Measurements from ENCODE around the gene MSL3B.

Gene MSL3B

GRCh38 chr2:233845301-233846060 is 22.7 kb downstream of the MSL3B start:
- Histone ChIP-seq H3K9me3 (ENCODE audit: control insufficient read depth, insufficient read depth, low read depth, low read length) (no peaks in the 10 kb centered on the region), H3K27ac (ENCODE audit: low read length) (no peak overlapping the region), H3K27me3 (ENCODE audit: control insufficient read depth, insufficient read depth, low read length) (no peaks in the 10 kb centered on the region), H3K36me3 (ENCODE audit: control insufficient read depth, insufficient read depth, low read length) (peaks cover 48% of the 10 kb centered on the region), H3K4me3 (ENCODE audit: low read depth in 2 of 2, low read length in 2 of 2) (no peak overlapping the region), H3K4me1 (ENCODE audit: control insufficient read depth, insufficient read depth, low read length) (peaks cover 6% of the 10 kb centered on the region; the same call in 1 of the 2 replicates)
- CTCF ChIA-PET, result no interaction called here
- ATAC-seq (no peak), DNase-seq (ENCODE audit: low read depth, low spot score) (no peak)
- no TSS peak for BruUV-seq (replicated peaks)
- POLR2A ChIA-PET, result no interaction called here
- in situ Hi-C loops (cut with HindIII; ENCODE audit: low pct_unique_long_range_greater_than_20kb, low sequenced_read_pairs) (no loop called here), intact Hi-C loops (cut with micrococcal nuclease; ENCODE audit: unreplicated experiment) (no loop called here)
- TF ChIP-seq TCF7L2 (IDR thresholded peaks at IDR 0.05; ENCODE audit: low read depth, low read length) (no peak), SIN3A (IDR thresholded peaks at IDR 0.05; ENCODE audit: borderline replicate concordance, insufficient read depth, low read depth, low read length) (no peak), REST (IDR thresholded peaks at IDR 0.05; ENCODE audit: insufficient read depth in 1 of 2, low read depth in 2 of 2, low read length in 1 of 2) (no peak), CTCF (IDR thresholded peaks at IDR 0.05) (no peak), POLR2AphosphoS5 (IDR thresholded peaks at IDR 0.05; ENCODE audit: low read depth, low read length) (no peak)

- DNase-seq (ENCODE audit: low read depth, low spot score) (no peak), ATAC-seq (no peak)
- H3K27ac ChIP-seq (ENCODE audit: low read length), result no peak overlapping the region
- intact Hi-C loops (cut with micrococcal nuclease; ENCODE audit: unreplicated experiment) (no loop called here), in situ Hi-C loops (cut with HindIII; ENCODE audit: low pct_unique_long_range_greater_than_20kb, low sequenced_read_pairs) (no loop called here)
- no peaks in the 10 kb centered on the region for H3K27me3 ChIP-seq (ENCODE audit: control insufficient read depth, insufficient read depth, low read length)
- ChIA-PET POLR2A (no interaction called here), CTCF (no interaction called here)
- no TSS peak for BruUV-seq (replicated peaks)
- no peak overlapping the region for H3K4me3 ChIP-seq (ENCODE audit: low read depth in 2 of 2, low read length in 2 of 2)
- H3K9me3 ChIP-seq (ENCODE audit: control insufficient read depth, insufficient read depth, low read depth, low read length), result no peaks in the 10 kb centered on the region
- TF ChIP-seq SIN3A (IDR thresholded peaks at IDR 0.05; ENCODE audit: borderline replicate concordance, insufficient read depth, low read depth, low read length), result no peak
- no peak for TF ChIP-seq POLR2AphosphoS5 (IDR thresholded peaks at IDR 0.05; ENCODE audit: low read depth, low read length)
- TF ChIP-seq REST (IDR thresholded peaks at IDR 0.05; ENCODE audit: insufficient read depth in 1 of 2, low read depth in 2 of 2, low read length in 1 of 2), result no peak
- TF ChIP-seq CTCF (IDR thresholded peaks at IDR 0.05), result no peak
- no peak for TF ChIP-seq TCF7L2 (IDR thresholded peaks at IDR 0.05; ENCODE audit: low read depth, low read length)
- H3K4me1 ChIP-seq (ENCODE audit: control insufficient read depth, insufficient read depth, low read length), result peaks cover 8% of the 10 kb centered on the region; the same call in 1 of the 2 replicates
- H3K36me3 ChIP-seq (ENCODE audit: control insufficient read depth, insufficient read depth, low read length), result peaks cover 51% of the 10 kb centered on the region
Observed at GRCh38 chr2:233844836-233845235, 23.4 kb downstream of the MSL3B start.
